ENCODE results near the gene ETV3. TPM values are rescaled to one million over a fixed set of nuclear protein-coding genes. Genes with fewer than 3 reads are reported as not detected.

The ETV3 gene
- total RNA-seq, 1 donor from 2014 or later = 14.6 TPM

- Histone ChIP-seq H3K27me3 (ENCODE audit: low read depth) (peaks cover 27% of the 10 kb centered on the region), H3K9me3 (replicated peaks) (no peaks in the 10 kb centered on the region), H3K36me3 (no peaks in the 10 kb centered on the region), H3K27ac (replicated peaks) (peak overlapping the region; percentile 46), H3K4me3 (peak overlapping the region; percentile 48), H3K4me1 (peaks cover 31% of the 10 kb centered on the region)
- TF ChIP-seq, protein P1, sequence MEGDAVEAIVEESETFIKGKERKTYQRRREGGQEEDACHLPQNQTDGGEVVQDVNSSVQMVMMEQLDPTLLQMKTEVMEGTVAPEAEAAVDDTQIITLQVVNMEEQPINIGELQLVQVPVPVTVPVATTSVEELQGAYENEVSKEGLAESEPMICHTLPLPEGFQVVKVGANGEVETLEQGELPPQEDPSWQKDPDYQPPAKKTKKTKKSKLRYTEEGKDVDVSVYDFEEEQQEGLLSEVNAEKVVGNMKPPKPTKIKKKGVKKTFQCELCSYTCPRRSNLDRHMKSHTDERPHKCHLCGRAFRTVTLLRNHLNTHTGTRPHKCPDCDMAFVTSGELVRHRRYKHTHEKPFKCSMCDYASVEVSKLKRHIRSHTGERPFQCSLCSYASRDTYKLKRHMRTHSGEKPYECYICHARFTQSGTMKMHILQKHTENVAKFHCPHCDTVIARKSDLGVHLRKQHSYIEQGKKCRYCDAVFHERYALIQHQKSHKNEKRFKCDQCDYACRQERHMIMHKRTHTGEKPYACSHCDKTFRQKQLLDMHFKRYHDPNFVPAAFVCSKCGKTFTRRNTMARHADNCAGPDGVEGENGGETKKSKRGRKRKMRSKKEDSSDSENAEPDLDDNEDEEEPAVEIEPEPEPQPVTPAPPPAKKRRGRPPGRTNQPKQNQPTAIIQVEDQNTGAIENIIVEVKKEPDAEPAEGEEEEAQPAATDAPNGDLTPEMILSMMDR (IDR thresholded peaks at IDR 0.05; ENCODE audit: borderline replicate concordance) = peak; percentile 98
- peak; percentile 75 for DNase-seq
- intact Hi-C loops (cut with micrococcal nuclease) = loop anchor here (2.0 kb wide), 1 partner anchor 65 kb away; no protein-coding TSS in a partner anchor
These were observed 17.9 kb upstream of the ETV3 start for GRCh38 chr1:157156058-157156541.

- H3K4me3 ChIP-seq = peak overlapping the region; percentile 48
- TF ChIP-seq, protein P1 (IDR thresholded peaks at IDR 0.05; ENCODE audit: borderline replicate concordance) = no peak
- no peaks in the 10 kb centered on the region for H3K36me3 ChIP-seq
- H3K9me3 ChIP-seq (replicated peaks) = no peaks in the 10 kb centered on the region
- H3K4me1 ChIP-seq = peaks cover 31% of the 10 kb centered on the region
- H3K27me3 ChIP-seq (ENCODE audit: low read depth) = peaks cover 27% of the 10 kb centered on the region
- no peak for DNase-seq
- intact Hi-C loops (cut with micrococcal nuclease) = loop anchor here (2.0 kb wide), 1 partner anchor 65 kb away; no protein-coding TSS in a partner anchor
- H3K27ac ChIP-seq (replicated peaks) = peak overlapping the region; percentile 46
These were observed 17.5 kb upstream of the ETV3 start for GRCh38 chr1:157155658-157156057.

DNA sequence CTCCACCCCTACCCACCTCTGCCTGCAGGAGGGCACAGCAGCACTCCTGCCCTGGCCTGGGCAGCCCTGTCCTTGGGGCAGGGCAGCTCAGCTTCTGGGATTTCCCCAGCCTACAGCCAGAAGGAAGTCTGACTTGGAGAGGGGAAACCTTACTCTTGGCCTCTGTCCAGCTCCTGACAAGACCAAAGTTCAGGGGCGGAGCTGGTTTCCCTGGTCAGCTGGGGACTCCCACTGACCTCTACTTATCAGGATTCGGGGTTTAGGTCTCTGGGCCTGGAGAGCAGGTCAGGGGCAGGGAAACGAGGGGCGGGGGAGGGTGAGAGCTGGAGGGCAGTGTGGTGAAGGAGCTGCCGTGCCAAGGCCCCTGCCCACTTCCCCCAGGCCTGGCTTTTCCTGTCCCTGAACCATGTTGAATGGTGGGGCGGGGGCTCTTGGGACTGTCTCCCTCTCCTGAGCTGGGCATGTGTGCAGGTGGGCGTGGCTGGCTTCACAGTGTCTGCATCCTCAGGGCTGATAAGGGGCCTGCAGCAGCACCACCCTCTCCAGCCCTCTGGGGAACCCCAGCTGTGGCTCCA lies 16.8 kb upstream of the ETV3 start:
- TF ChIP-seq, protein P1 (IDR thresholded peaks at IDR 0.05; ENCODE audit: borderline replicate concordance) = no peak
- no peaks in the 10 kb centered on the region for H3K9me3 ChIP-seq (replicated peaks)
- H3K4me1 ChIP-seq = peaks cover 31% of the 10 kb centered on the region
- peak overlapping the region; percentile 46 for H3K27ac ChIP-seq (replicated peaks)
- H3K27me3 ChIP-seq (ENCODE audit: low read depth) = peaks cover 27% of the 10 kb centered on the region
- peak; percentile 41 for DNase-seq
- no peak overlapping the region for H3K4me3 ChIP-seq
- H3K36me3 ChIP-seq = no peaks in the 10 kb centered on the region
- intact Hi-C loops (cut with micrococcal nuclease) = no loop called here

DNA sequence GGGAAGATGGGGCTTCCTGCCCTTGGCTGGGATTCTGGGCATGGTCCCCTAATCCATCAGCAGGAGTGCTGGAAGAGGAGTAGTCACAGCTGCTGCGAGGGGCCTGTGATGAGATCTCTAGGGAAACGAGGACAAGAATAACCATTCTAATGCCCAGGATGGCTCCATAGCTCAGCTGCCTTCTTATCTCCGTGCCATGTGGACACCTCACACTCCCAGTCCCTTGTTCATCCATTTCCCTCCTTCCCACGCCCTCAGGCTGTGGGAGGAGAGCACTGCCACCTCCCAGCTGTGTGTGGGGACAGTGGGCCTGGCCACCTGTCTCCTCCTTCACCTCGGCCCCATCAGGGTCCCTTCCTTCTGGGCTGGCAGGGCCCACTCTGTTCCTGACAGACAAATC lies 16.1 kb upstream of the ETV3 start:
- no peak for DNase-seq
- Histone ChIP-seq H3K4me3 (no peak overlapping the region), H3K27me3 (ENCODE audit: low read depth) (peaks cover 20% of the 10 kb centered on the region), H3K4me1 (peaks cover 31% of the 10 kb centered on the region), H3K9me3 (replicated peaks) (no peaks in the 10 kb centered on the region), H3K27ac (replicated peaks) (peak overlapping the region; percentile 46), H3K36me3 (no peaks in the 10 kb centered on the region)
- intact Hi-C loops (cut with micrococcal nuclease) = no loop called here
- TF ChIP-seq, protein P1 (IDR thresholded peaks at IDR 0.05; ENCODE audit: borderline replicate concordance) = no peak

GRCh38 chr1:157153746-157154145 lies 15.6 kb upstream of the ETV3 start:
- intact Hi-C loops (cut with micrococcal nuclease) = no loop called here
- TF ChIP-seq, protein P1 (IDR thresholded peaks at IDR 0.05; ENCODE audit: borderline replicate concordance) = no peak
- H3K4me3 ChIP-seq = no peak overlapping the region
- H3K9me3 ChIP-seq (replicated peaks) = no peaks in the 10 kb centered on the region
- H3K27ac ChIP-seq (replicated peaks) = no peak overlapping the region
- H3K36me3 ChIP-seq = no peaks in the 10 kb centered on the region
- peaks cover 14% of the 10 kb centered on the region for H3K27me3 ChIP-seq (ENCODE audit: low read depth)
- no peak for DNase-seq
- H3K4me1 ChIP-seq = peaks cover 31% of the 10 kb centered on the region
